ENCODE data around the gene TAS2R1. TPM values are rescaled to one million over a fixed set of nuclear protein-coding genes. Genes with fewer than 3 reads are reported as not detected.
"Not testable (repeated sequence)": the region's sequence is repeated elsewhere in the genome, so short reads cannot be mapped to it uniquely, and the experiment has no call there.

Gene TAS2R1
- total RNA-seq, 2 donors from 2014 or later: not detected

DNA sequence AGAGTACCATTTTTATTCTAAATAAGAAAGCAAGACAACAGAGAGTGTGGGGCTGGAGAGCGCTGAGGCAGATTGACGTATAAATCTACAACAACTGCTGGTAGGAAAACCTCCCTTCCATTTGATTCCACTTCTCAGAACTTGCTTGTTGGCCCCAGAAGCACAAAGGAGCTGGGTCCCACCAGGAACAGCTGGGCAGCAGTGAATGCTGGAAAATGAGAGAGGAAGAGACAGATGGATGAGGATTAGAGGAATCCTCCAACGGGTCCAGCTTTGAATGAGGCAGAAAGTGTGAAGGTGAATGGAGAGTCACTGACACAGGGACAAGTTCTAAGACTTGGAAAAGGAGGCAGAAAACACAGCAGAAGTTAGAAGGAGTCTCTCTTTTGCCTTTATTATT, 14.8 kb downstream of the TAS2R1 start:
- H3K36me3 Mint-ChIP-seq: peaks cover 5% of the 10 kb centered on the region
- no peak overlapping the region for H3K4me3 Mint-ChIP-seq
- no peak overlapping the region for H3K27ac Mint-ChIP-seq
- DNase-seq (ENCODE audit: low spot score) (no peak), ATAC-seq (no peak)
- no peaks in the 10 kb centered on the region for H3K4me1 Mint-ChIP-seq (ENCODE audit: low read depth in 2 of 2)
- no peaks in the 10 kb centered on the region for H3K27me3 Mint-ChIP-seq
- H3K9me3 Mint-ChIP-seq: peaks cover 17% of the 10 kb centered on the region

DNA sequence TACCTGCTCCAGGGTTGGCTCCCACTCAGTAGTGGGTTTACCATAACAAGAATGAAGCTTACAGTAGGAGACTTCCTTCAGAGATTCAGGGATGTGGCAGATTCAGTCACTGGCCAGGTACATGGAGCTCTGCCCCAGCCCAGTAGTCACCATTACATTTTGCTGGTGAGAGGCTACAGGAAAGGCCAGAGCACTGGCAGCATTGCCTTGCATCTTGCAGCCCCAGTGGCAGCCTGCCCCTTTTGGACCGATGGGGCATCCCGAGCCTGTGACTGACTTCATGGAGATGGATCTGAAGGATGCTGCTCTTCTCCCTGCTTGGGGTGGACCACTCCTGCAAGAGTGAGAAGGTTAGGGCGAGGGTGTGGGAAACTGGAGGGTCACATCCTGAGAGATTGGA, 16.8 kb downstream of the TAS2R1 start:
- Mint-ChIP-seq H3K9me3 (peaks cover 13% of the 10 kb centered on the region), H3K36me3 (no peaks in the 10 kb centered on the region), H3K4me1 (ENCODE audit: low read depth in 2 of 2) (no peaks in the 10 kb centered on the region), H3K27me3 (no peaks in the 10 kb centered on the region), H3K27ac (no peak overlapping the region), H3K4me3 (no peak overlapping the region)
- DNase-seq (ENCODE audit: low spot score): no peak
- no peak for ATAC-seq

DNA sequence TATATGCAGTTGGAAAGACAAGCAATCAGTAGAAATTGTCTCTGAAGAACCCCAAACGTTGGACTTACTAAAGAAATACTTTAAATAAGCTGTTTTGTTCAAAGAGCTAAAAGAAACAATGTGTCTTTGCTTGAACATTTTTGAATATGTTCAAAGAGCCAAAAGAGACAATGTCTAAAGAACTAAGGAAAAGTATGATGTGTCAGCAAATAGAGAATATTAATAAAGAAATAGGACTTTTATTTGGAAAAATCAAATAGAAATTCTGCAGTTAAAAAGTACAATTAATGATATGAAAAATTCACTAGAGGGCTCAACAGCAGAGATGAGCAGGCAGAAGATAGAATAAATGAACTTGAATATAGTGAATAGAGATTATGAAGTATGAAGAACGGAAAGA, 19.2 kb downstream of the TAS2R1 start:
- Mint-ChIP-seq H3K4me1 (ENCODE audit: low read depth in 2 of 2) (no peaks in the 10 kb centered on the region), H3K36me3 (no peaks in the 10 kb centered on the region), H3K27me3 (no peaks in the 10 kb centered on the region), H3K9me3 (peaks cover 13% of the 10 kb centered on the region), H3K27ac (no peak overlapping the region), H3K4me3 (no peak overlapping the region)
- no peak for ATAC-seq
- DNase-seq (ENCODE audit: low spot score): no peak

DNA sequence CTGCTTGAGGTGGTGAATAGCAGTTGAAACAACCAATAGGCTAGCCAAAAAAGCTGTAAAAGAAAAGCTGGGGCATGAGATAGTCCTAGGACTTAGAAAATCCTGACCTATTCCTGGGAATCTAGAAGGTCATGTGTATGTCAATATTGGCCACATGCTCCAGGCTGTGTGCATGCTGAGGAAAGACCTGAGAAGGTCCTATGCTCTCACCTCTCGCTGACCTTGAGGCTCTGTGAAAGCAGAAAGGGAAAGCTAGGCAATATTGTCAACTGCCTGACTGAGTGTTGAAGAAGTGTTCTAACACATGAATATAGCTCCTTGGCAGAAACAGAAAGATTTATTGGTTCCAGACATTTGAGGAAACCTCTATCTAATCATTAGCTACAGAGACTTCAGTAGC, 19.8 kb downstream of the TAS2R1 start:
- Mint-ChIP-seq H3K36me3 (no peaks in the 10 kb centered on the region), H3K4me1 (ENCODE audit: low read depth in 2 of 2) (no peaks in the 10 kb centered on the region), H3K27ac (no peak overlapping the region), H3K9me3 (peaks cover 13% of the 10 kb centered on the region), H3K27me3 (no peaks in the 10 kb centered on the region), H3K4me3 (no peak overlapping the region)
- ATAC-seq: no peak
- DNase-seq (ENCODE audit: low spot score): no peak

DNA sequence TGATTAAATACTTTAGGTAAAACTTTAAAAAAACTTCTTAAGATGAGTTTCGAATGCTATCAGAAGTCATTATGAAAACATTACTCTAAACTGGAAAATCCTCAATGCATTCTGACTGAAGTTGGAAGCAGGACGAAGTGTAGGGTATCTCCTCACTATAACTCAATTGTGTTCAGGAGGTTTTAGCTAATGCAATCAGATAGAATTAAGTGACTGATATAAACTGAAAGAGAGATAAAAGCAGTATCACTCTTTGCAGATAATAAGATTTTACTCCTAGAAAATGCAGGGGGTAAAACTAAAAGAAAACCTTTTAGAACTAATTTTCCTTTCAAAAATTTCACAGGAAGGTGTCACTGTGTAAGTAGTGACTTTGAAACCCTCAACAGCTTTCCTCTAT, 22.1 kb downstream of the TAS2R1 start:
- no peaks in the 10 kb centered on the region for H3K36me3 Mint-ChIP-seq
- no peak for ATAC-seq

DNA sequence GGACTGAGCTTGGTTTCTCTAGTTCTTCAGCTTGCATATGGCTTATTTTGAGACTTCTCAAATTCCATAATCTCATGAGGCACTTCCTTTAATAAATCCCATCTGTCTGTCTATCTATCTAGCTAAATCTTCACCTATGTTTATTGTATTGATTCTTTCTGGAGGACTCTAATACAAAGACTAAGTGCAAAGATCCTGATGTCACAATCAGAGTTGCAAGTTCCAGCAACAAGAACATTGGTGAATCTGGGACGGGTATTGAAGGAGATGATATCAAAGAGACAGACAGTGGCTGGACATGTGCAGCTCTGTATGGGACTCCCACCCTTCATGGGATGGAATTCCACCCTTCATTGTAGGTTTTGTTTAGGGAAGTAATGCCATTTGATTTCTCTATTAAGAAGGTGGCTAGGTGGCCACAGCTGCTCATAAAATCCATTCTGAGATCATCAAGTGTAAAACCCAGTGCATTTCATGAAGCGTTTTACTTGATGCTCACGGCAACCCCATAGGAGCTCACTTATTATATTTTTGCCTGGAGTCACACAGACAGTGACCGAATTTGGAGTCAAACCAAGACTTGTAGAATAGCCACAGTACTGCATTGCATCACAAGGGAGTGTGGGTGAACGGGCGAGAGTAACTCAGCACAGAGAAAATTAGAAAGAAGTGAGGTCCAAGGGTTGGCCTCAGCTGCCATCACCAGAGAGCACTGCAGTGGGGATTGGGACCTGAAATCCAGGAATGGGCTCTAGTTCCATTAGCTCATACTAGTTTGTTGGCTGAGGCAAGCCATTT, 24.9 kb downstream of the TAS2R1 start:
- DNase-seq (ENCODE audit: low spot score) (no peak), ATAC-seq (no peak)
- H3K4me1 Mint-ChIP-seq (ENCODE audit: low read depth in 2 of 2): no peaks in the 10 kb centered on the region
- H3K9me3 Mint-ChIP-seq: peaks cover 13% of the 10 kb centered on the region
- H3K4me3 Mint-ChIP-seq: no peak overlapping the region
- H3K27ac Mint-ChIP-seq: no peak overlapping the region
- no peaks in the 10 kb centered on the region for H3K27me3 Mint-ChIP-seq
- no peaks in the 10 kb centered on the region for H3K36me3 Mint-ChIP-seq

More for the DNA sequence above, 22.1 kb downstream of the TAS2R1 start:
- no peaks in the 10 kb centered on the region for H3K27me3 Mint-ChIP-seq
- DNase-seq (ENCODE audit: low spot score): no peak
- no peaks in the 10 kb centered on the region for H3K4me1 Mint-ChIP-seq (ENCODE audit: low read depth in 2 of 2)
- H3K4me3 Mint-ChIP-seq: no peak overlapping the region
- peaks cover 18% of the 10 kb centered on the region for H3K9me3 Mint-ChIP-seq
- H3K27ac Mint-ChIP-seq: no peak overlapping the region

DNA sequence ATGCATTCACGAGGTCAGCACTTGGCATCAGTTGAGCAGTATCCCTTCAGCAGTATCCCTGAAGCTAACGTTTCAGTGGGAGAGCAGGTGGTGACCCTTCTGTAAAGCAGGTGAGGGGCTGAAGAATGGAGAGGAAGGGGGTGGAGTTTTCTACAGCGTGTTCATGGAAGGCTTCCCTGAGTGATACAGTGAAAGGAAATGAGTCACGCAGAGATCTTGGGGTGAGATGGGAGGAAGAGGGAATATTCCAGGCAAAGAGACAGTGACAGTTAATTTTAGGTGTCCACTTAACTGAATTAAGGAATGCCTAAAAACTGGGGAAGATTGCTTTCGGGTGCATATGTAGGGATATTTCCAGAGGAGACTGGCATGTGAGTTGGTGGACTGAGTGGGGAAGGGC, 25.7 kb downstream of the TAS2R1 start:
- peaks cover 13% of the 10 kb centered on the region for H3K9me3 Mint-ChIP-seq
- no peak overlapping the region for H3K4me3 Mint-ChIP-seq
- no peaks in the 10 kb centered on the region for H3K27me3 Mint-ChIP-seq
- no peaks in the 10 kb centered on the region for H3K4me1 Mint-ChIP-seq (ENCODE audit: low read depth in 2 of 2)
- no peak overlapping the region for H3K27ac Mint-ChIP-seq
- ATAC-seq: no peak
- H3K36me3 Mint-ChIP-seq: no peaks in the 10 kb centered on the region
- DNase-seq (ENCODE audit: low spot score): no peak

DNA sequence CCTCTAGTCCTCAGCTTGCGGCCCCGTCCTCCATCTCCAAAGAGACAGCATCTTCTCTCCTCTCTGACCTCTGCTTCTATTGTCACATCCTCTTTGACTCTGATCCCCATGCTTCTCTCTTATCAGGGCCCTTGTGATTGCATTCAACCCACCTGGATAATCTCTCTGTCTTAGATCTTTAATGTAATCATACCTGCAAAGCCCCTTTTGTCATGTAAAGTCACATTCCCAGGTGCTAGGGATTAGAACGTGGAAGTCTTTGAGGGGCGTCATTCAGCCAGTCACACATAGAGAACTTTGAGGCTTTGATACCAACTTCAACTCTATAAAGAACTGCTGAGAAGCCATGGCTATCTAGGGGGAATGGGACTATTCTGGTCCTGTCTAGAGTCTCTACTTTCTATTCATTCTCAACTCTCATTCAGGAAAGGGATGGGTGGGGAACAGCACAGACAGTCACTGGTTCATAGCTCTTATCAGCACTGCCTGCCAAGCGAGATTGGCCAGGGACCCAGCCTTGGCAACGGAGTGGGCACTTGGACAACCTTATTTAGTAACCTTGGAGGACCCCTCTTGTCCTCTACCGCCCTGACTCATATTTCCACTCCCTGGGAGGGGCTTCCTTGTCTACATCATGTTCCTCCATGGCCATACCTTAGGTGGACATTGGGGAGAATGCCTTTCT, 29.0 kb downstream of the TAS2R1 start:
- Mint-ChIP-seq H3K4me3 (no peak overlapping the region), H3K27ac (no peak overlapping the region), H3K9me3 (peaks cover 19% of the 10 kb centered on the region), H3K27me3 (no peaks in the 10 kb centered on the region), H3K4me1 (ENCODE audit: low read depth in 2 of 2) (no peaks in the 10 kb centered on the region), H3K36me3 (no peaks in the 10 kb centered on the region)
- no peak for DNase-seq (ENCODE audit: low spot score)
- ATAC-seq: no peak

DNA sequence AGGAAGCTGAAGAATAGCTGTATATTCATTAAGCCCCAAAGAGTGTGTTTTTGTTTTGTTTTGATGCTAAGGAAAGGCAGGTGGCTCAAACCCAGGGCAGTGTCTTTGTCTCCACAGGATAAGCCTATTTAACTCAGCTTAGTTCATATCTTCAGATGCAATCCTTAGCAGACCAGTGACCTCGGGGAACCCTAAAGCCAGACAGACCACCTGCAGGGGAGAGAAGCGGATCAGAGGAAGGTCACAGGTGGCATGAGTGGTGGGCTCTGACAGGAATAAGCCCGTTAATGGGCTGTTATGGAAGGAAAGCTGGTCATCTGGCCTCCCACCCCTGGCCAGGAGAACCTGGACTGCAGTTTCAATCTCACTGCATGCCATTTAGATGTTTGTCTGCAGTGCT, 30.8 kb downstream of the TAS2R1 start:
- Mint-ChIP-seq H3K27ac (no peak overlapping the region), H3K9me3 (peaks cover 16% of the 10 kb centered on the region), H3K36me3 (no peaks in the 10 kb centered on the region), H3K4me3 (no peak overlapping the region), H3K27me3 (no peaks in the 10 kb centered on the region), H3K4me1 (ENCODE audit: low read depth in 2 of 2) (no peaks in the 10 kb centered on the region)
- no peak for DNase-seq (ENCODE audit: low spot score)
- ATAC-seq: no peak

DNA sequence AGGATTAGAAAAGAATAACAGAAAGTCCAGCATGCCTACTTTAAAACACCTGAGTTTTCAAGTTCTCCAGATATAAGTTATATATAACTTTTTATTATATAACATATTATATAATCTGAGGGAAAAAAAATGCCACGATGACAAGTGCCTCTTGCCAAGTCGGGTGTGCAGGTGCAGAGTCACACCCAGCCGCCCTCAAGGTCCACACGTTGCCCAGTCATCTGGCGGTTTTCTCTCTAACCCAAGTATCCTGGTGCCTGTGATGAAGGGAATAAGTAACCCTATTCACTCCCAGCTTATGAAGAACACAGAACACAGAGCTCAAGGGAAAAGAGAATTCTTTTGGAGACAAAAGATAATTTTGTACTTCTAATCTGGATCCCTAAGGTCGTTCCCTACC, 31.8 kb downstream of the TAS2R1 start:
- H3K36me3 Mint-ChIP-seq; DNase-seq (ENCODE audit: low spot score); ATAC-seq; H3K27me3 Mint-ChIP-seq; H3K27ac Mint-ChIP-seq; H3K4me1 Mint-ChIP-seq (ENCODE audit: low read depth in 2 of 2); H3K4me3 Mint-ChIP-seq: not testable (repeated sequence)
- peaks cover 12% of the 10 kb centered on the region for H3K9me3 Mint-ChIP-seq

DNA sequence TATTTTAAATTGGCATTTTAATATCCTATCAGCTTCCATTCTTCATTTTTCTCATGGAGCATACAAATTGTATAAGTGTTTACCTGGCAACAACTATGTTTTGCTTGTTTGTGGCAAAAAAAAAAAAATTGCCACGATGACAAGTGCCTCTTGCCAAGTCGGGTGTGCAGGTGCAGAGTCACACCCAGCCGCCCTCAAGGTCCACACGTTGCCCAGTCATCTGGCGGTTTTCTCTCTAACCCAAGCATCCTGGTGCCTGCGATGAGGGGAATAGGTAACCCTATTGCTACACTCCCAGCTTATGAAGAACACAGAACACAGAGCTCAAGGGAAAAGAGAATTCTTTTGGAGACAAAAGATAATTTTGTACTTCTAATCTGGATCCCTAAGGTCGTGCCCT, 32.8 kb downstream of the TAS2R1 start:
- not testable (repeated sequence) for H3K4me3 Mint-ChIP-seq; H3K4me1 Mint-ChIP-seq (ENCODE audit: low read depth in 2 of 2); H3K36me3 Mint-ChIP-seq; ATAC-seq; H3K27me3 Mint-ChIP-seq; DNase-seq (ENCODE audit: low spot score); H3K27ac Mint-ChIP-seq
- H3K9me3 Mint-ChIP-seq: peaks cover 13% of the 10 kb centered on the region

DNA sequence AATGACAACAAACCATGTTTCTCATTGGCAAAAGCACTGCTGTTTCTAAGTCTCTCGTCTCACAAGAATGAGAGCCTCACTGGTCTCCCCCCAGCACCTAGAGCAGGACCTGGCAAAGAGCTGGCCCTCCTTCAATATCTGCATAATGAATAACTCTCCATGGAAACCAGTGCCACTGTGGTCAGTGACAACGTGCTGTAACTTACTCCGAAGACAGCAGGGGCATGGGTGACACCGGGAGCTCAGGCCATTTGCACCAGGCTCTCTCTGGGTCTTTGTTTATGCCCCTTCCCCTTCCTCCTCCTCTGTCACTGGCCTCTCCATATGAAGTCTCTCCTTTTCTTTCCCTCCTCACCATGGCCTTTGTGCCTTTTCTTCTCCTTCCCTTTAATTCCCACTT, 33.3 kb downstream of the TAS2R1 start:
- Mint-ChIP-seq H3K9me3 (peaks cover 13% of the 10 kb centered on the region), H3K4me3 (no peak overlapping the region), H3K27ac (no peak overlapping the region), H3K27me3 (no peaks in the 10 kb centered on the region), H3K36me3 (no peaks in the 10 kb centered on the region), H3K4me1 (ENCODE audit: low read depth in 2 of 2) (no peaks in the 10 kb centered on the region)
- no peak for DNase-seq (ENCODE audit: low spot score)
- ATAC-seq: no peak

DNA sequence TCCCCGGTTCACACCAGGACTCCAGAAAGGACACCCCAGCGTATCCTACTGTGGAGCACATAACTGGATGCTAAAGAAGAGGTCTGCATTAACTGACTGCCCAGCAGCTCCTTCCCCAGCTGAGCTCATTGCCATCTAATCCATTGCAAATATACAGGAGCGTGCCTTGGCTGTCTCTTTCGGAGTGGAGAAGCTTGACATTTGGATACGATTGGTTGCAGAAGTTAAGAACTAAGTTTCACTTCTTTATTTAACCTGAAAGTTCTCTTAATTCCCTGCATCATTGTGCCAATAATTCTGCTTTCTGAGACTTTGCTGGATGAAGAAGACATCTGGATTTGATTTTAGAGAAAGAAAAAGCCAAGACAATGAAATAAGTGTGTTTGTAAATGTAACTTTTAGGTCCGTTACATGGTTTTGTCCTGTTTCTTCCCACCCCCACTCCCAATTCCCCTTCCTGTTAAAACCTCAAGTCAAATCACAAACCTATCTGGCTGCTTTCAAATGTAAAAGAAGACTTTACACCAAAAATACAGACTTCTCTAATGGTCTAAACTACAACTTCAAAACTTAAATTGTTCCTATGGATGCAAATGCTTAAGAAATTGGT, 33.9 kb downstream of the TAS2R1 start:
- peaks cover 13% of the 10 kb centered on the region for H3K9me3 Mint-ChIP-seq

DNA sequence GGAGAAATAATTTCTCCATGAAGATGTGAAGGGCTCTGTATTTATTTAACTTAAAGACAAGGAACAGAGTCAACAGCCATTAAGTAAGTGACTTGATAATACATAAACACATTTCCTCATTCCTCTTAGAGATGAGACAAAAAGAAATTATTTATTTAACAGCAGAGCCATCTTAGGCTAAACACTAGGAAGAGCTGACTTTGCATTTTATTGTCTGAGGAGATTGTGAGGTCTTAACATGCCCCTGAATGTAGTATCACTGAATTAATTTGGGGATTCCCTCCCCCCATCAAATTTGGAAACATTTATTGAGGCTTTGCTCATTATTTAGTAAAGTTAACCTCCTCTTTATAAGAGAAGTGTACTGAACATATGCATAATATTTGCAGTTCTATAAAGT, 35.2 kb downstream of the TAS2R1 start:
- Mint-ChIP-seq H3K27ac (no peak overlapping the region), H3K27me3 (no peaks in the 10 kb centered on the region), H3K4me1 (ENCODE audit: low read depth in 2 of 2) (no peaks in the 10 kb centered on the region), H3K36me3 (no peaks in the 10 kb centered on the region), H3K9me3 (peaks cover 11% of the 10 kb centered on the region), H3K4me3 (no peak overlapping the region)
- DNase-seq (ENCODE audit: low spot score): no peak
- no peak for ATAC-seq

More for the DNA sequence above, 33.9 kb downstream of the TAS2R1 start:
- H3K27ac Mint-ChIP-seq: no peak overlapping the region
- H3K4me3 Mint-ChIP-seq: no peak overlapping the region
- no peaks in the 10 kb centered on the region for H3K4me1 Mint-ChIP-seq (ENCODE audit: low read depth in 2 of 2)
- H3K27me3 Mint-ChIP-seq: no peaks in the 10 kb centered on the region
- DNase-seq (ENCODE audit: low spot score): no peak
- no peaks in the 10 kb centered on the region for H3K36me3 Mint-ChIP-seq
- ATAC-seq: no peak

All from natural killer cell treated with Interleukin-12 subunit alpha and Interleukin-12 subunit beta and Interleukin-15 and Interleukin-18, amount 100 ng/mL, for 72 hours (primary cell).